Stomach (tissue), 4 donors: ENCODE data around the gene ATP2B1.

ENCODE experiments used
- EP300 ChIP-seq: sonication (generic); formaldehyde crosslinking; IDR thresholded peaks from one replicate; pipeline ENCODE4 v1.6.1; 2017; ENCODE audit warnings: antibody characterized with exemption
- POLR2A ChIP-seq, 4 donors: fragments of 450-650 bp; IDR thresholded peaks; one replicate each; pipeline ENCODE4 v1.6.1; 2016; ENCODE audit warnings: antibody characterized with exemption in 4 of 4, control low read depth in 2 of 4, mild to moderate bottlenecking in 1 of 4, moderate library complexity in 1 of 4
- POLR2AphosphoS5 ChIP-seq, 3 donors: sonication (generic); formaldehyde crosslinking; IDR thresholded peaks; one replicate each; pipeline ENCODE4 v1.6.1; 2016; ENCODE audit warnings: antibody characterized with exemption in 3 of 3
- TF ChIP-seq, protein P1 (sequence below), 7 experiments: fragments of 450-650 bp in 4 of 7; fragments of 200-600 bp in 3 of 7; sonication (generic) in 3 of 7; IDR thresholded peaks; one replicate each; pipeline ENCODE4 v1.5.1; 2016 to 2019; ENCODE audit warnings: antibody characterized with exemption in 7 of 7, control low read depth in 2 of 7, mild to moderate bottlenecking in 1 of 7

DNA sequence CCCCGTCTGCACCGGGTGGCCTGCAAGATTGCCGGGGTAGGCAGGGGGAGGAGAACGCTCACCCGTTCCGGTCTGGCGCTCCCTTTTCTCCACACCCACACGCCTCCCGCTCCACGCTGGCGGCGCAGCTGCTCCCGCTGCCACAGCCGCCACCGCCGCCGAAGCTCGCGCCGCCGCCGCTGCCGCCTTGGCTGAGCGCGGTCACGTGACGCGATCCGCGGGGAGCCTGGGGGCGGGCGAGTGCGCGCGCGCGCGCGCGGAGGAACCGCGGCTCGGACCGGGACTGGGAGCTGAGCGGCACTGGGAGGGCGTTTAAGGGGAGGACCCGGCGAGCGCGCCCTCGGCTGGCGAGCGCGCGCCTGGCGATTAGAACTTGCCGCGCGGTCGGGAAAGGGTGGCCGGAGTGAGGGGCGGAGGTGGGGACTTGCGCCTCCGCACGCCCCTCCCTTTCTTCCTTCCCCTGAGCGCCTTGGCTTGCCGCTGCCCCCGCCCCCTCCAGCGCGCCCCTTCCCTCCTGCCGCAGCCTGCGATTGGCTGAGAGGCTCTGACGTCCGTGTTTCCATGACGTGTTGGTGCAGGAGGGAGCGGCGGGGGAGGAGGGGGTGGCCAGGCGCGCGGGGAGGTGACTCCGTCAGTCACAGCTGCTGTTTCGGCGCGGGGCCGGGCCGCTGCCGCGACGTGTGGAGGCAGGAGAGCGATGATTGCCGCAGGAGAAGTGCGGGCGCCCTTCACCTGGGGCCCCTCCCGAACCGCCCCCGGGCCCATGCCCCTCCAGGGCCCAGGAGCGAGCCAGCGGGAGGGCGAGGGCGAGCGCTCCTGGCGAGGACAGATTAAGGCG, 738 bp upstream of the ATP2B1 start:
- TF ChIP-seq, protein P1, sequence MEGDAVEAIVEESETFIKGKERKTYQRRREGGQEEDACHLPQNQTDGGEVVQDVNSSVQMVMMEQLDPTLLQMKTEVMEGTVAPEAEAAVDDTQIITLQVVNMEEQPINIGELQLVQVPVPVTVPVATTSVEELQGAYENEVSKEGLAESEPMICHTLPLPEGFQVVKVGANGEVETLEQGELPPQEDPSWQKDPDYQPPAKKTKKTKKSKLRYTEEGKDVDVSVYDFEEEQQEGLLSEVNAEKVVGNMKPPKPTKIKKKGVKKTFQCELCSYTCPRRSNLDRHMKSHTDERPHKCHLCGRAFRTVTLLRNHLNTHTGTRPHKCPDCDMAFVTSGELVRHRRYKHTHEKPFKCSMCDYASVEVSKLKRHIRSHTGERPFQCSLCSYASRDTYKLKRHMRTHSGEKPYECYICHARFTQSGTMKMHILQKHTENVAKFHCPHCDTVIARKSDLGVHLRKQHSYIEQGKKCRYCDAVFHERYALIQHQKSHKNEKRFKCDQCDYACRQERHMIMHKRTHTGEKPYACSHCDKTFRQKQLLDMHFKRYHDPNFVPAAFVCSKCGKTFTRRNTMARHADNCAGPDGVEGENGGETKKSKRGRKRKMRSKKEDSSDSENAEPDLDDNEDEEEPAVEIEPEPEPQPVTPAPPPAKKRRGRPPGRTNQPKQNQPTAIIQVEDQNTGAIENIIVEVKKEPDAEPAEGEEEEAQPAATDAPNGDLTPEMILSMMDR (IDR thresholded peaks at IDR 0.05) = peak in 1 of 7 experiments; percentile 22
- peak; percentile 94 to 99 (median 99) for TF ChIP-seq POLR2AphosphoS5 (IDR thresholded peaks at IDR 0.05)
- peak in 2 of 4 donors; percentile 97 to 99 for TF ChIP-seq POLR2A (IDR thresholded peaks at IDR 0.05)
- TF ChIP-seq EP300 = peak; percentile 90
